Nephron (organoid): Measurements from ENCODE around the gene EGR4.

Experiments
- H3K27ac Mint-ChIP-seq, 3 experiments: 2 replicates each; pipeline ENCODE4 v1.8.0; 2020; ENCODE audit warnings: mixed read lengths in 3 of 3, mild to moderate bottlenecking in 2 of 3, moderate library complexity in 1 of 3
- H3K27me3 Mint-ChIP-seq: 2 replicates; pipeline ENCODE4 v1.8.0; 2021; ENCODE audit warnings: low read depth, mild to moderate bottlenecking, moderate library complexity, mixed read lengths
- H3K36me3 Mint-ChIP-seq: 2 replicates; pipeline ENCODE4 v1.8.0; 2020; ENCODE audit warnings: low read depth, mixed read lengths
- H3K4me1 Mint-ChIP-seq: 2 replicates; pipeline ENCODE4 v1.8.0; 2020; ENCODE audit warnings: mixed read lengths
- H3K4me3 Mint-ChIP-seq, 3 experiments: 2 replicates each; pipeline ENCODE4 v1.8.0; 2020; ENCODE audit warnings: mild to moderate bottlenecking in 3 of 3, mixed read lengths in 3 of 3, moderate library complexity in 2 of 3
- H3K9me3 Mint-ChIP-seq: 2 replicates; pipeline ENCODE4 v1.8.0; 2020; ENCODE audit warnings: mixed read lengths
- TF ChIP-seq, protein P1 (sequence below), 3 experiments: fragments of 200-600 bp; sonication (generic); IDR thresholded peaks; one replicate each; pipeline ENCODE4 v1.5.0; 2021; ENCODE audit warnings: antibody characterized with exemption in 3 of 3; ENCODE audit not compliant: unreplicated experiment in 3 of 3

EGR4 gene

GRCh38 chr2:73255907-73256617 lies 37.3 kb downstream of the EGR4 start:
- H3K4me1 Mint-ChIP-seq, result no peaks in the 10 kb centered on the region
- no peaks in the 10 kb centered on the region for H3K27me3 Mint-ChIP-seq
- H3K9me3 Mint-ChIP-seq, result no peaks in the 10 kb centered on the region
- no peak overlapping the region for H3K4me3 Mint-ChIP-seq
- TF ChIP-seq, protein P1, sequence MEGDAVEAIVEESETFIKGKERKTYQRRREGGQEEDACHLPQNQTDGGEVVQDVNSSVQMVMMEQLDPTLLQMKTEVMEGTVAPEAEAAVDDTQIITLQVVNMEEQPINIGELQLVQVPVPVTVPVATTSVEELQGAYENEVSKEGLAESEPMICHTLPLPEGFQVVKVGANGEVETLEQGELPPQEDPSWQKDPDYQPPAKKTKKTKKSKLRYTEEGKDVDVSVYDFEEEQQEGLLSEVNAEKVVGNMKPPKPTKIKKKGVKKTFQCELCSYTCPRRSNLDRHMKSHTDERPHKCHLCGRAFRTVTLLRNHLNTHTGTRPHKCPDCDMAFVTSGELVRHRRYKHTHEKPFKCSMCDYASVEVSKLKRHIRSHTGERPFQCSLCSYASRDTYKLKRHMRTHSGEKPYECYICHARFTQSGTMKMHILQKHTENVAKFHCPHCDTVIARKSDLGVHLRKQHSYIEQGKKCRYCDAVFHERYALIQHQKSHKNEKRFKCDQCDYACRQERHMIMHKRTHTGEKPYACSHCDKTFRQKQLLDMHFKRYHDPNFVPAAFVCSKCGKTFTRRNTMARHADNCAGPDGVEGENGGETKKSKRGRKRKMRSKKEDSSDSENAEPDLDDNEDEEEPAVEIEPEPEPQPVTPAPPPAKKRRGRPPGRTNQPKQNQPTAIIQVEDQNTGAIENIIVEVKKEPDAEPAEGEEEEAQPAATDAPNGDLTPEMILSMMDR (IDR thresholded peaks at IDR 0.05; ENCODE audit: unreplicated experiment in 3 of 3), result no peak
- H3K36me3 Mint-ChIP-seq, result peaks cover 17% of the 10 kb centered on the region
- H3K27ac Mint-ChIP-seq, result no peak overlapping the region

DNA sequence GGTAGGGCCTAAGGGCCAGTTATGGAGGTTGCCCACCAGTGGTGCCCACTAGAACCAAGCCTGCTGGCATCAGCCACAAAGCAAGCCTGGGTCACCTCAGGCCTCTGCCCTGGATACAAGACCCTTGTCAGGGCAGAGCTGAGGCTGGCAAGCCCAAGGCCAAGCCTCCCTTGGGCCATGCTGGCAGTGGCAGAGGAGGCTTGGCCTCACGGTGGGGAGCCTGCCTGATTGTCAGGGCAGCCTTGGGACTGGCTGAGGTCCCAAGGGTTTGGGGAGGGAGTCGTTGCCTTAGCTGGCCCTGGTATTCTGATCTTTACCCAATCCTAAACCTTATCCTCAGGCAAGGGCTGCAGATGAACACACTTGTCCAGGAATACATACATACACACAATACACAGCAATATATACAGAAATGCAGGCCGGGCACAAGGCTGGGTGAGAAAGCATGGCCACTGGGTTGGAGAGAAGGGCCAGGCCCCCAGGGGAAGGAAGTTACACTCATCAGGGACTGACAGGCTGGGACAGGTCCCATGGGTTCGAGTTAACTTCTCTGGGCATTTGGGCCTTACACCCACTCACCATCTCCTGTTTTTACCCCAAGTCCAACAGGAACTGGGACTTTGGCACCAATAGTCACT lies 38.2 kb downstream of the EGR4 start:
- Mint-ChIP-seq H3K27me3 (no peaks in the 10 kb centered on the region), H3K36me3 (peaks cover 26% of the 10 kb centered on the region), H3K27ac (no peak overlapping the region), H3K9me3 (no peaks in the 10 kb centered on the region), H3K4me1 (no peaks in the 10 kb centered on the region), H3K4me3 (no peak overlapping the region)
- TF ChIP-seq, protein P1 (IDR thresholded peaks at IDR 0.05; ENCODE audit: unreplicated experiment in 3 of 3), result no peak

GRCh38 chr2:73254343-73255006 lies 38.9 kb downstream of the EGR4 start:
- H3K27ac Mint-ChIP-seq, result no peak overlapping the region
- TF ChIP-seq, protein P1 (IDR thresholded peaks at IDR 0.05; ENCODE audit: unreplicated experiment in 3 of 3), result no peak

DNA sequence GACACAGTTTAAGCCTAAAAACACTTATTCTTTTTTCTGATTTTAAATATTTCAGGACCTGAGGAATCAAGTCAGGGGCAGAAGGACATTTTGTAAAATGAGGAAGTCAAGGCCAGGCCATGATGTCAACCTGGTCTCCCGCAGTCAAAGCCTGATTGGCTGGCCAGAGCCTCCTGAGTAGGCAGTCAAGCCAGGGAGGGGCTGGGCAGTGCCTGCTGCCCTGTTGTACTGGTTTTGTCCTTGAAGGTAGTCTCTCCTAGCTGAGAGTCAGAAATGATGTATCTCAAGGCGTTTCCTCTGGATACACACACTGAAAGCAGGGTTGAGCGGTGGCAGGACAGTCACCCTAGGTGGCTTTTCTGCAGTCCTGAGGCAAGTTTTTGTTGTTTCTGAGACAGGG lies 39.4 kb downstream of the EGR4 start:
- Mint-ChIP-seq H3K27me3 (no peaks in the 10 kb centered on the region), H3K36me3 (peaks cover 39% of the 10 kb centered on the region), H3K9me3 (no peaks in the 10 kb centered on the region), H3K4me1 (no peaks in the 10 kb centered on the region), H3K27ac (no peak overlapping the region), H3K4me3 (no peak overlapping the region)
- TF ChIP-seq, protein P1 (IDR thresholded peaks at IDR 0.05; ENCODE audit: unreplicated experiment in 3 of 3), result no peak

More at GRCh38 chr2:73254343-73255006, 38.9 kb downstream of the EGR4 start:
- H3K4me3 Mint-ChIP-seq, result no peak overlapping the region
- no peaks in the 10 kb centered on the region for H3K27me3 Mint-ChIP-seq
- H3K9me3 Mint-ChIP-seq, result no peaks in the 10 kb centered on the region
- no peaks in the 10 kb centered on the region for H3K4me1 Mint-ChIP-seq
- peaks cover 33% of the 10 kb centered on the region for H3K36me3 Mint-ChIP-seq

- TF ChIP-seq, protein P1 (IDR thresholded peaks at IDR 0.05; ENCODE audit: unreplicated experiment in 3 of 3), result no peak
- no peaks in the 10 kb centered on the region for H3K9me3 Mint-ChIP-seq
- H3K27ac Mint-ChIP-seq, result no peak overlapping the region
These were observed 39.9 kb downstream of the EGR4 start for GRCh38 chr2:73253400-73253799.

More at GRCh38 chr2:73253400-73253799, 39.9 kb downstream of the EGR4 start:
- peaks cover 43% of the 10 kb centered on the region for H3K36me3 Mint-ChIP-seq
- no peak overlapping the region for H3K4me3 Mint-ChIP-seq
- H3K4me1 Mint-ChIP-seq, result no peaks in the 10 kb centered on the region
- no peaks in the 10 kb centered on the region for H3K27me3 Mint-ChIP-seq
